Measurements from ENCODE around the gene IRF5. TPM values are rescaled to one million over a fixed set of nuclear protein-coding genes. Genes with fewer than 3 reads are reported as not detected.

The IRF5 gene
- total RNA-seq, 1 experiment from 2014 or later = 16.5 TPM

DNA sequence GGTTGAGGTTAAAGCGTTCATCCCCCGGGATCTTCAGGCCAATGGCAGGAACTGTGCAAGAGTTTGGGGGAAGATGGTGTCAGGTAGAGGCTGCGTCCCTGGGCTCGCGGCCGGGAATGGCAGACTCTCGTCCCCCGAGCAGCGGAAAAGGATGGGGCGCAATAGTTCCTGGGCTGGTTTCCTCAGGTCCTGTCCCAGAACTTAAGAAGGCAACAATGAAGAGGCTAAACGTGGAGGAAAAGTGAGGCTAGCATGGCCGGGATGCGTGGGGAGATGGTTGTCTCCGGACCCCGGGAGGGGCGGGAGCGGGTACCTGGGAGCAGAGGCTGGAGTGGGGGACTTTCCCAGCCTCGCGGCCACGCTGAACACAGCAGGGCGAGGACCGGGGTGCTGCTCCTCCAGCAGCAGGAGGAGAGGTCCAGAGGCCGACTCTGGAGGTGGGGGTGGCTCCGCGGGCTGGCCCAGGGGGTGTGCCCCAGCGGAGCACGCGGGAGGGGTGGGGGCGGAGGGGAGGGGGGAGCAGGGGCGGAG is 882 bp downstream of the IRF5 start (continued):
- TF ChIP-seq, protein P1, sequence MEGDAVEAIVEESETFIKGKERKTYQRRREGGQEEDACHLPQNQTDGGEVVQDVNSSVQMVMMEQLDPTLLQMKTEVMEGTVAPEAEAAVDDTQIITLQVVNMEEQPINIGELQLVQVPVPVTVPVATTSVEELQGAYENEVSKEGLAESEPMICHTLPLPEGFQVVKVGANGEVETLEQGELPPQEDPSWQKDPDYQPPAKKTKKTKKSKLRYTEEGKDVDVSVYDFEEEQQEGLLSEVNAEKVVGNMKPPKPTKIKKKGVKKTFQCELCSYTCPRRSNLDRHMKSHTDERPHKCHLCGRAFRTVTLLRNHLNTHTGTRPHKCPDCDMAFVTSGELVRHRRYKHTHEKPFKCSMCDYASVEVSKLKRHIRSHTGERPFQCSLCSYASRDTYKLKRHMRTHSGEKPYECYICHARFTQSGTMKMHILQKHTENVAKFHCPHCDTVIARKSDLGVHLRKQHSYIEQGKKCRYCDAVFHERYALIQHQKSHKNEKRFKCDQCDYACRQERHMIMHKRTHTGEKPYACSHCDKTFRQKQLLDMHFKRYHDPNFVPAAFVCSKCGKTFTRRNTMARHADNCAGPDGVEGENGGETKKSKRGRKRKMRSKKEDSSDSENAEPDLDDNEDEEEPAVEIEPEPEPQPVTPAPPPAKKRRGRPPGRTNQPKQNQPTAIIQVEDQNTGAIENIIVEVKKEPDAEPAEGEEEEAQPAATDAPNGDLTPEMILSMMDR (IDR thresholded peaks at IDR 0.05 in 2 of 3, conservative IDR thresholded peaks at IDR 0.05 in 1 of 3; ENCODE audit: borderline replicate concordance in 1 of 3, insufficient read depth in 1 of 3, low read depth in 2 of 3, low read length in 2 of 3) = no peak
- TF ChIP-seq SIN3A (IDR thresholded peaks at IDR 0.05; ENCODE audit: low read depth) (no peak), SP1 (IDR thresholded peaks at IDR 0.05; ENCODE audit: low read depth) (no peak)

DNA sequence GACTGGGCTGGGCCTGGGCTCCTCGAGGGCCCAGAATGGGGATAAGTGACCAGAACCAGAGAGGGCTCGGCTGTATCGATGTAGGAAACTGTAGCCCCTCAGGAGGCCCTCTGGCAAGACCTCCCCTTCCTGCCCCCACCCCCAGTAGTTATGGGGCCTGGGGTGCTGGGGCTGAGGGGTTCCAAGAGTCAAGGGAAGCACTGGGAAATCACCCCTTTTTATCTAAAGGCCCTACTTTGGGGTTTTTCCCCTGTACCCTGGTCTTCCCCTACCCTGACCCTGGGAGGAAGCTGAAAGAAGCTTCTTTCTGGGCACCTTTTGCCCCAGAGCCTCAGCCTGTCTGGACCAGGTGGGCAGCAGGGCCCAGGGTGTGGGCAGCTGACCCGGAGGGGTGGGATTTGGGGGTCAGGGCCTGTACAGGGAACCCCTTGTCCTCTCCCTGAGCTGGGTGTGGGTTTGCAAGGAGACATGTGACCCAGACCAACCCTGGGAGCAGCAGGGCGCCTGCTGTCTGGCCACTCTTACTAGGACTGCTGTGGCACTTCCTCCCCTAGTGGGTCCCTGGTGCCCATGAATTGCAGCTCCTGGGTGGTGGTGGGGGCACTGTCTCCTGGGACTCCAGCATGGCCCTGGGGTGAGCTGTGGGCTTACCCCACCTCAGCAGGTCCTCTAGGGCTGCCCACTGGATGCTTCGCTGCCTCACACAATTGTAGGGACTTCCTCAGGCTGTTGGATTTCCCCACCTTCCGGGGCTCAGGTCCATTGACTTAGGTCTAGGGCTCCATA is 1.5 kb downstream of the IRF5 start:
- Histone ChIP-seq H3K27ac (ENCODE audit: low read depth, low read length) (no peak overlapping the region), H3K4me3 (replicated peaks in 1 of 2; ENCODE audit: low read depth in 1 of 2, low read length in 2 of 2) (peak overlapping the region; percentile 19 to 84; a peak in 2 of 4 replicates), H3K36me3 (ENCODE audit: control insufficient read depth in 1 of 2, insufficient read depth in 2 of 2, low read length in 2 of 2) (no peaks in the 10 kb centered on the region), H3K4me2 (ENCODE audit: low read length) (peak overlapping the region; percentile 99), H3K4me1 (ENCODE audit: control insufficient read depth in 1 of 2, insufficient read depth in 2 of 2, low read length in 2 of 2) (peaks cover 10 to 22% of the 10 kb centered on the region in 2 experiments; a peak in 3 of 4 replicates), H3K9me3 (ENCODE audit: control insufficient read depth in 1 of 2, insufficient read depth in 1 of 2, low read depth in 1 of 2, low read length in 2 of 2) (no peaks in the 10 kb centered on the region), H2AFZ (ENCODE audit: low read depth, low read length, poor library complexity, severe bottlenecking) (no peak overlapping the region), H4K20me1 (ENCODE audit: insufficient read depth) (no peaks in the 10 kb centered on the region), H3K9me2 (ENCODE audit: insufficient read depth) (no peaks in the 10 kb centered on the region), H3K79me2 (ENCODE audit: insufficient read depth, low read length) (no peaks in the 10 kb centered on the region), H3K27me3 (ENCODE audit: insufficient read depth, low read length) (no peaks in the 10 kb centered on the region), H3K9ac (ENCODE audit: low read length) (no peak overlapping the region)
- BruUV-seq (replicated peaks) = no TSS peak
- ChIA-PET POLR2A (no interaction called here), CTCF (no interaction called here), RAD21 (ENCODE audit: low non-redundant PET in 1 of 2, low total read pairs in 2 of 2, uncharacterized antibody in 2 of 2, unreplicated experiment in 2 of 2) (no interaction called here)
- intact Hi-C loops (cut with micrococcal nuclease) = no loop called here
- no peak for DNase-seq (ENCODE audit: low read depth, low spot score)
- no peak for ATAC-seq
- TF ChIP-seq POLR2AphosphoS5 (IDR thresholded peaks at IDR 0.05; ENCODE audit: low read depth, low read length) = no peak
- TF ChIP-seq EZH2 (IDR thresholded peaks at IDR 0.05) = no peak

Measured in HCT116 (cell line).